Coronary artery (tissue), 2 donors: ENCODE data around the gene UAP1L1.

Source experiments
- DNase-seq: peaks from one replicate; pipeline ENCODE4 v3.0.0-alpha.2; 2017; ENCODE audit warnings: low spot score
- H3K27ac ChIP-seq, 2 donors: fragments of 200-600 bp; sonication (generic); one replicate each; pipeline ENCODE4 v1.5.1; 2016 to 2019
- H3K4me3 ChIP-seq: fragments of 200-600 bp; sonication (generic); 2 replicates; pipeline ENCODE4 v1.5.1; 2016; ENCODE audit warnings: mild to moderate bottlenecking, moderate library complexity
- CTCF ChIP-seq: fragments of 200-600 bp; sonication (generic); IDR thresholded peaks from one replicate; pipeline ENCODE4 v1.5.1; 2019; ENCODE audit warnings: antibody characterized with exemption

The UAP1L1 gene

GRCh38 chr9:137037035-137037434 is 40.3 kb upstream of the UAP1L1 start:
- DNase-seq: no peak
- TF ChIP-seq CTCF: no peak

GRCh38 chr9:137037483-137037882 is 39.8 kb upstream of the UAP1L1 start:
- DNase-seq: no peak
- TF ChIP-seq CTCF: no peak
- Histone ChIP-seq H3K4me3 (no peak overlapping the region), H3K27ac (no peak overlapping the region)

More at GRCh38 chr9:137037035-137037434, 40.3 kb upstream of the UAP1L1 start:
- no peak overlapping the region for H3K27ac ChIP-seq
- H3K4me3 ChIP-seq: no peak overlapping the region

GRCh38 chr9:137038916-137039315 is 38.4 kb upstream of the UAP1L1 start:
- no peak overlapping the region for H3K4me3 ChIP-seq
- no peak overlapping the region for H3K27ac ChIP-seq
- no peak for DNase-seq
- TF ChIP-seq CTCF: no peak

GRCh38 chr9:137039611-137040366 is 37.5 kb upstream of the UAP1L1 start:
- no peak overlapping the region for H3K4me3 ChIP-seq
- H3K27ac ChIP-seq: no peak overlapping the region
- no peak for DNase-seq
- TF ChIP-seq CTCF: no peak

GRCh38 chr9:137040568-137040967 is 36.7 kb upstream of the UAP1L1 start:
- DNase-seq: no peak
- Histone ChIP-seq H3K4me3 (no peak overlapping the region), H3K27ac (peak overlapping the region in 1 of 2 donors; percentile 36)
- no peak for TF ChIP-seq CTCF

GRCh38 chr9:137041124-137041523 is 36.2 kb upstream of the UAP1L1 start:
- Histone ChIP-seq H3K27ac (peak overlapping the region in 1 of 2 donors; percentile 36), H3K4me3 (no peak overlapping the region)
- DNase-seq: no peak
- no peak for TF ChIP-seq CTCF
